Esophagus muscularis mucosa (tissue), 4 donors: ENCODE results near the gene MAP3K6. TPM values are rescaled to one million over a fixed set of nuclear protein-coding genes. Genes with fewer than 3 reads are reported as not detected.
A peak's percentile ranks its signal among the peaks of the same experiment; 100 is the strongest.

ENCODE experiments used
- DNase-seq: peaks from one replicate; pipeline ENCODE4 v3.0.0-alpha.2; 2017; ENCODE audit errors: extremely low spot score
- H3K27ac ChIP-seq, 4 donors: fragments of 200-600 bp; sonication (generic); replicated peaks in 1 of 4; 1 replicate in 3 of 4; 2 replicates in 1 of 4; pipeline ENCODE4 v1.5.1; 2016 to 2019; ENCODE audit warnings: mild to moderate bottlenecking in 1 of 4
- H3K27me3 ChIP-seq, 4 donors: fragments of 200-600 bp; sonication (generic); one replicate each; pipeline versions ENCODE4 v1.5.1 to v1.6.0; 2016 to 2019
- H3K36me3 ChIP-seq, 4 donors: fragments of 200-600 bp; sonication (generic); one replicate each; pipeline ENCODE4 v1.5.1; 2016 to 2019
- H3K4me1 ChIP-seq, 4 donors: fragments of 200-600 bp; sonication (generic); one replicate each; pipeline ENCODE4 v1.5.1; 2016 to 2019
- H3K4me3 ChIP-seq, 4 donors: fragments of 200-600 bp; sonication (generic); 1 replicate in 2 of 4; 2 replicates in 2 of 4; pipeline ENCODE4 v1.5.1; 2016 to 2019; ENCODE audit warnings: mild to moderate bottlenecking in 4 of 4, moderate library complexity in 1 of 4
- H3K9me3 ChIP-seq, 4 donors: fragments of 200-600 bp; sonication (generic); 1 replicate in 3 of 4; 2 replicates in 1 of 4; pipeline ENCODE4 v1.5.1; 2016 to 2019
- EP300 ChIP-seq: sonication (generic); formaldehyde crosslinking; IDR thresholded peaks from one replicate; pipeline ENCODE4 v1.6.1; 2017; ENCODE audit warnings: antibody characterized with exemption
- POLR2A ChIP-seq: fragments of 450-650 bp; IDR thresholded peaks from one replicate; pipeline ENCODE4 v1.6.1; 2017; ENCODE audit warnings: antibody characterized with exemption, moderate library complexity, mild to moderate bottlenecking, low read depth
- POLR2AphosphoS5 ChIP-seq, 2 donors: sonication (generic); formaldehyde crosslinking; IDR thresholded peaks; one replicate each; pipeline ENCODE4 v1.6.1; 2017; ENCODE audit warnings: antibody characterized with exemption in 2 of 2
- WGBS: methylation state at CpG from one replicate; pipeline ENCODE4 v1.1.5; 2018; 5-methylcytosine and 5-hydroxymethylcytosine counted together
- intact Hi-C: fragments of 100-400 bp; cut with DNase I; formaldehyde crosslinking; loops from one replicate; pipeline ENCODE4 v1.15.1; 2023
- total RNA-seq, 4 donors: library from RNA; depleted of rRNA; stranded (reverse); fragments of >200 nt; gene quantifications; one replicate each; pipeline versions ENCODE4 v1.1.0 to v1.2.1, GENCODE V29; 2016
- TF ChIP-seq, protein P1 (sequence below), 3 experiments: fragments of 200-600 bp in 2 of 3; fragments of 450-650 bp in 1 of 3; sonication (generic) in 2 of 3; IDR thresholded peaks; one replicate each; pipeline ENCODE4 v1.5.1; 2017 to 2019; ENCODE audit warnings: antibody characterized with exemption in 3 of 3, mild to moderate bottlenecking in 2 of 3, moderate library complexity in 1 of 3

Gene MAP3K6
- total RNA-seq, 4 donors from 2014 or later = 29.7 to 80.1 (median 55.4) TPM

DNA sequence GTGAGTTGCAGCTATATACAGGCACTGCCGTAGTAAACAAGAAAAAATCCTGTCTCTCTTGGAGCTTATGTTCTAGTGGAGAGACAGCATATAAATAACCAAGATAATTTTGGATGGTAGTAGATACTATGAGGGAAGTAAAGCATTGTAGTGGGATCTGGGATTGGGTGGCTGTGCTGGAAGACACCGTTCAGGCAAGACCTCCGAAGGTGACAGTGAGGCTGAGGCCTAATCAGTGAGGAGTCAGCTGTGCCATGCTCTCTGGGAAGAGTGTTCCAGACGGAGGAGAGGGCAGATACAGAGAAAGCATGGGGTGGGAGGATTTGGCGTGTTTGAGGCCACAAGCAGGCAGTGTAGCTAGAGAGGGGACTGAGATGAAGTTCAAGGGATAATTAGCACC lies 38.8 kb downstream of the MAP3K6 start:
- no peak overlapping the region for H3K27ac ChIP-seq
- WGBS = 84% methylated on average over 5 of the region's 5 CpGs
- DNase-seq = no peak
- intact Hi-C loops = loop anchor here (10.0 kb wide), 1 partner anchor 287 kb away; no protein-coding TSS in a partner anchor
- no peaks in the 10 kb centered on the region for H3K9me3 ChIP-seq
- TF ChIP-seq POLR2A = no peak
- no peak for TF ChIP-seq EP300
- TF ChIP-seq, protein P1, sequence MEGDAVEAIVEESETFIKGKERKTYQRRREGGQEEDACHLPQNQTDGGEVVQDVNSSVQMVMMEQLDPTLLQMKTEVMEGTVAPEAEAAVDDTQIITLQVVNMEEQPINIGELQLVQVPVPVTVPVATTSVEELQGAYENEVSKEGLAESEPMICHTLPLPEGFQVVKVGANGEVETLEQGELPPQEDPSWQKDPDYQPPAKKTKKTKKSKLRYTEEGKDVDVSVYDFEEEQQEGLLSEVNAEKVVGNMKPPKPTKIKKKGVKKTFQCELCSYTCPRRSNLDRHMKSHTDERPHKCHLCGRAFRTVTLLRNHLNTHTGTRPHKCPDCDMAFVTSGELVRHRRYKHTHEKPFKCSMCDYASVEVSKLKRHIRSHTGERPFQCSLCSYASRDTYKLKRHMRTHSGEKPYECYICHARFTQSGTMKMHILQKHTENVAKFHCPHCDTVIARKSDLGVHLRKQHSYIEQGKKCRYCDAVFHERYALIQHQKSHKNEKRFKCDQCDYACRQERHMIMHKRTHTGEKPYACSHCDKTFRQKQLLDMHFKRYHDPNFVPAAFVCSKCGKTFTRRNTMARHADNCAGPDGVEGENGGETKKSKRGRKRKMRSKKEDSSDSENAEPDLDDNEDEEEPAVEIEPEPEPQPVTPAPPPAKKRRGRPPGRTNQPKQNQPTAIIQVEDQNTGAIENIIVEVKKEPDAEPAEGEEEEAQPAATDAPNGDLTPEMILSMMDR (IDR thresholded peaks at IDR 0.05) = no peak
- no peak for TF ChIP-seq POLR2AphosphoS5 (IDR thresholded peaks at IDR 0.05)
- H3K4me3 ChIP-seq = no peak overlapping the region
- H3K36me3 ChIP-seq = peaks cover 16 to 77% (median 56%) of the 10 kb centered on the region in 4 donors
- H3K27me3 ChIP-seq = no peaks in the 10 kb centered on the region
- H3K4me1 ChIP-seq = peaks cover 50 to 74% (median 57%) of the 10 kb centered on the region in 4 donors

DNA sequence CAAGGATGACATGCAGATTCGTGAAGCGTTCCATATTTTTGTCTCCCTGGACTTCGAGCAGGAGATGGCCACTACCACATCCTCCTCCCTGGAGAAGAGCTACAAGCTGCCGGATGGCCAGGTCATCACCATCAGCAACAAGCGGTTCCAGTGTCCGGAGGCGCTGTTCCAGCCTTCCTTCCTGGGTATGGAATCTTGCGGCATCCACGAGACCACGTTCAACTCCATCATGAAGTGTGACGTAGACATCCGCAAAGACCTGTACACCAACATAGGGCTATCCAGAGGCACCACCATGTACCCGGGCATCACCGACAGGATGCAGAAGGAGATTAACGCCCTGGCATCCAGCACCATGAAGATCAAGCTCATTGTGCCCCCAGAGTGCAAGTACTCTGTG lies 41.5 kb downstream of the MAP3K6 start:
- 97% methylated on average over 11 of the region's 15 CpGs for WGBS
- Histone ChIP-seq H3K27ac (no peak overlapping the region), H3K4me3 (no peak overlapping the region), H3K9me3 (no peaks in the 10 kb centered on the region), H3K36me3 (peaks cover 10 to 51% (median 30%) of the 10 kb centered on the region in 4 donors), H3K4me1 (peaks cover 48 to 71% (median 64%) of the 10 kb centered on the region in 4 donors), H3K27me3 (no peaks in the 10 kb centered on the region)
- no peak for TF ChIP-seq POLR2A
- no peak for TF ChIP-seq POLR2AphosphoS5 (IDR thresholded peaks at IDR 0.05)
- TF ChIP-seq EP300 = no peak
- TF ChIP-seq, protein P1 (IDR thresholded peaks at IDR 0.05) = no peak
- no peak for DNase-seq
- intact Hi-C loops = loop anchor here (10.0 kb wide), 1 partner anchor 290 kb away; no protein-coding TSS in a partner anchor

DNA sequence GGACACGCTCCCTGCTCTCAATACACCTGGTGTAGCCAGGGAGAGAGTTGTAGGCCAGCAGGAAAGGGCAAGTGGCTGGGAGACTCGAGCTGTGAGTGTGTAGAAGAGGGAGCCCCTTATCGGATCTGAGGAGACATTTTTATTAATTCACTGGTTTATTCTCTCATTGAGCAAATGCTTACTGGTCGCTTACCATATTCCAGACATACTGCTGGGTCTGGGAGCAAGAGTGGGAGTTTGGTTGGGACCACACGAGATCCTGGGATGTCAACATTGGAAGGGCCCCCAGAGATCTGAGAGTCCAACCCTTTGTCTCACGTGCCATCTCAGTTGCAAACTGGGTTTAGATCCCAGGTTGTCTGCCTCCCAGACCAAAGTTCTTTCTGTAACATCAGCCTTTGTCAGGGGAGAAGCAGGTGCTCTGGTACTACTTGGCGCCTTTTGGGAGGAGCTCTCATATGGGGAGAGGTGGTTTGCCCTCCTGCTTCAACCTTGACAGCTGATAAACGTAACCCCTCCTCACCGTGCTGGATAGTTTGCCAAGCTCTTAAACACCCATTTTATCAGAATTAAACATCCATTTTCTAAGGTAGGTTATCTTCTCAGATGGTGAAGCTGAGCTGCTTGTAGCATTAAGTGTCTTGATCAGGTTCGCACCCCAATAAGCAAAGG lies 44.1 kb downstream of the MAP3K6 start:
- Histone ChIP-seq H3K27me3 (no peaks in the 10 kb centered on the region), H3K4me1 (peaks cover 36 to 60% (median 58%) of the 10 kb centered on the region in 4 donors), H3K4me3 (peak overlapping the region; percentile 70 to 99 (median 79)), H3K9me3 (no peaks in the 10 kb centered on the region), H3K36me3 (peaks cover 10 to 30% (median 25%) of the 10 kb centered on the region in 4 donors), H3K27ac (peak overlapping the region; percentile 76 to 94 (median 90))
- intact Hi-C loops = loop anchor here (10.0 kb wide), 1 partner anchor 292 kb away; no protein-coding TSS in a partner anchor
- no peak for DNase-seq
- no peak for TF ChIP-seq EP300
- TF ChIP-seq, protein P1 (IDR thresholded peaks at IDR 0.05) = no peak
- no peak for TF ChIP-seq POLR2A
- TF ChIP-seq POLR2AphosphoS5 (IDR thresholded peaks at IDR 0.05) = no peak
- WGBS = 11% methylated on average over 9 of the region's 10 CpGs

DNA sequence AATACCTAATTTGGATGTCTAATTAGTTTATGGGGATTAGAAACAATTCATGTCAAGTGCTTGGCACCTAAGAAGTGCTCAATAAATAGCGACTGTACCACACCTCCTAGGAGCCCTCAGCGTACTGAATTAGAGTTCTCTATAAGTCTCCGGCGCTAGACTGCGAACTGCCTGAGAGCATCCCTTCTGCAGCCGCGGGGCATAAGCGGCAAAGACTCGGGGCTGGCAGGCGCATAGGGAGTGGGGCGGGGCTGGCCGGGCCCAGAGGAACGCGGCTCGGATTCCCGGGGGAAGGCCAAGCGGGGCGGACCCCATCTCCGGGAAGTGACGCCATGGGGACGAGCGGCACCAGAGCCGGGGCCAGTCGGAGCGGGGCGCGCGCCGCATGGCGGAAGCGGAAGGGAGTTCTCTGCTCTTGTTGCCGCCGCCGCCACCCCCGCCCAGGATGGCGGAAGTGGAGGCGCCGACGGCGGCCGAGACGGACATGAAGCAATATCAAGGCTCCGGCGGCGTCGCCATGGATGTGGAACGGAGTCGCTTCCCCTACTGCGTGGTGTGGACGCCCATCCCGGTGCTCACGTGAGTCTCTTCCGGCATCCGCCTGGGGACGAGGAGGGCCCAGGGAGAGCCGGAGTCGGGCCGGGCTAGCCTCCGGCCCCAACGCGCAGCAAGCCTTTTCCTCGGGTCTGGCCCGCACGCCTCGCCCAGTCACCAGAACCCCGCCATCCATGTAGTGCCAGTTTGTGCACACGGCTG lies 44.8 kb downstream of the MAP3K6 start, which contains the start of gene TMEM222:
Gene TMEM222, plus strand, starts transcription at position 351 of the 756 bp plus-strand sequence. Its CDS starts 35 bp downstream, at position 386.
- intact Hi-C loops = loop anchor here (10.0 kb wide), 1 partner anchor 293 kb away; no protein-coding TSS in a partner anchor
- Histone ChIP-seq H3K36me3 (peaks cover 10 to 23% (median 22%) of the 10 kb centered on the region in 4 donors), H3K27me3 (no peaks in the 10 kb centered on the region), H3K27ac (peak within 1 kb of the TSS; percentile 76 to 94 (median 90)), H3K4me3 (peak within 1 kb of the TSS; percentile 70 to 99 (median 79)), H3K9me3 (no peaks in the 10 kb centered on the region), H3K4me1 (peaks cover 31 to 53% (median 51%) of the 10 kb centered on the region in 4 donors)
- WGBS = under 1% methylated on average over 22 of the region's 67 CpGs
- TF ChIP-seq EP300 = no peak
- TF ChIP-seq, protein P1 (IDR thresholded peaks at IDR 0.05) = peak; percentile 16 to 42 (median 40)
- TF ChIP-seq POLR2AphosphoS5 (IDR thresholded peaks at IDR 0.05) = peak; percentile 87 to 94
- TF ChIP-seq POLR2A = peak; percentile 12
- peak; percentile 99 for DNase-seq
